ENCODE data around the gene ZC3H13. TPM values are rescaled to one million over a fixed set of nuclear protein-coding genes. Genes with fewer than 3 reads are reported as not detected.

Gene ZC3H13
- total RNA-seq, 1 donor from 2014 or later = 30.2 TPM

- Histone ChIP-seq H3K4me3 (no peak overlapping the region), H3K4me1 (no peaks in the 10 kb centered on the region), H3K27ac (no peak overlapping the region), H3K36me3 (peaks cover 0 to 51% of the 10 kb centered on the region in 2 donors), H3K9me3 (no peaks in the 10 kb centered on the region), H3K27me3 (no peaks in the 10 kb centered on the region)
- intact Hi-C loops (cut with DNase I) = no loop called here
- DNase-seq (ENCODE audit: extremely low spot score in 2 of 2) = no peak
- no peak for TF ChIP-seq POLR2A (IDR thresholded peaks at IDR 0.05)
- no peak for TF ChIP-seq POLR2AphosphoS5 (IDR thresholded peaks at IDR 0.05; ENCODE audit: insufficient read depth in 1 of 2, low read depth in 1 of 2)
- TF ChIP-seq CTCF (IDR thresholded peaks at IDR 0.05) = no peak
Observed at GRCh38 chr13:46012404-46012803, 40.1 kb downstream of the ZC3H13 start.

GRCh38 chr13:46010148-46010547 is 42.4 kb downstream of the ZC3H13 start:
- no peak overlapping the region for H3K4me3 ChIP-seq
- intact Hi-C loops (cut with DNase I) = no loop called here
- no peak for DNase-seq (ENCODE audit: extremely low spot score in 2 of 2)
- no peaks in the 10 kb centered on the region for H3K27me3 ChIP-seq
- no peak overlapping the region for H3K27ac ChIP-seq
- no peaks in the 10 kb centered on the region for H3K9me3 ChIP-seq
- no peaks in the 10 kb centered on the region for H3K4me1 ChIP-seq
- TF ChIP-seq CTCF (IDR thresholded peaks at IDR 0.05) (no peak), POLR2A (IDR thresholded peaks at IDR 0.05) (no peak), POLR2AphosphoS5 (IDR thresholded peaks at IDR 0.05; ENCODE audit: insufficient read depth in 1 of 2, low read depth in 1 of 2) (no peak)
- H3K36me3 ChIP-seq = peaks cover 0 to 45% of the 10 kb centered on the region in 2 donors

- H3K36me3 ChIP-seq = peaks cover 0 to 45% of the 10 kb centered on the region in 2 donors
- H3K27ac ChIP-seq = no peak overlapping the region
- intact Hi-C loops (cut with DNase I) = no loop called here
- no peak for DNase-seq (ENCODE audit: extremely low spot score in 2 of 2)
- no peaks in the 10 kb centered on the region for H3K27me3 ChIP-seq
- TF ChIP-seq CTCF (IDR thresholded peaks at IDR 0.05) (no peak), POLR2AphosphoS5 (IDR thresholded peaks at IDR 0.05; ENCODE audit: insufficient read depth in 1 of 2, low read depth in 1 of 2) (no peak), POLR2A (IDR thresholded peaks at IDR 0.05) (no peak)
- no peaks in the 10 kb centered on the region for H3K9me3 ChIP-seq
- no peak overlapping the region for H3K4me3 ChIP-seq
- H3K4me1 ChIP-seq = no peaks in the 10 kb centered on the region
Observed at GRCh38 chr13:46008631-46009030, 43.9 kb downstream of the ZC3H13 start.

GRCh38 chr13:46006688-46007452 is 45.7 kb downstream of the ZC3H13 start:
- no peak for TF ChIP-seq POLR2A (IDR thresholded peaks at IDR 0.05)
- no peak for TF ChIP-seq POLR2AphosphoS5 (IDR thresholded peaks at IDR 0.05; ENCODE audit: insufficient read depth in 1 of 2, low read depth in 1 of 2)
- no peak for TF ChIP-seq CTCF (IDR thresholded peaks at IDR 0.05)
- no peaks in the 10 kb centered on the region for H3K27me3 ChIP-seq
- no peak overlapping the region for H3K4me3 ChIP-seq
- H3K27ac ChIP-seq = no peak overlapping the region
- H3K4me1 ChIP-seq = no peaks in the 10 kb centered on the region
- DNase-seq (ENCODE audit: extremely low spot score in 2 of 2) = no peak
- H3K9me3 ChIP-seq = no peaks in the 10 kb centered on the region
- intact Hi-C loops (cut with DNase I) = no loop called here
- H3K36me3 ChIP-seq = peaks cover 0 to 54% of the 10 kb centered on the region in 2 donors

GRCh38 chr13:46004491-46004890 is 48.1 kb downstream of the ZC3H13 start:
- H3K9me3 ChIP-seq = no peaks in the 10 kb centered on the region
- TF ChIP-seq POLR2A (IDR thresholded peaks at IDR 0.05) = no peak
- no peaks in the 10 kb centered on the region for H3K4me1 ChIP-seq
- no peak overlapping the region for H3K27ac ChIP-seq
- no peaks in the 10 kb centered on the region for H3K27me3 ChIP-seq
- intact Hi-C loops (cut with DNase I) = no loop called here
- DNase-seq (ENCODE audit: extremely low spot score in 2 of 2) = no peak
- no peak overlapping the region for H3K4me3 ChIP-seq
- H3K36me3 ChIP-seq = peaks cover 0 to 53% of the 10 kb centered on the region in 2 donors

Measured in vagina (tissue), 2 donors.